ENCODE measurements around the gene FOXO3.

- no peak for TF ChIP-seq CTCF (IDR thresholded peaks at IDR 0.05; ENCODE audit: control extremely low read depth in 1 of 3, insufficient read depth in 1 of 3, low read depth in 1 of 3, low read length in 3 of 3)
- no peak for TF ChIP-seq POLR2A (IDR thresholded peaks at IDR 0.05; ENCODE audit: control extremely low read depth in 1 of 2, low read depth in 2 of 2, low read length in 2 of 2)
- no peak for TF ChIP-seq NRF1 (IDR thresholded peaks at IDR 0.05; ENCODE audit: low read depth, low read length)
- no peak for TF ChIP-seq YY1 (IDR thresholded peaks at IDR 0.05; ENCODE audit: low read depth, low read length)
- TF ChIP-seq, protein P1, sequence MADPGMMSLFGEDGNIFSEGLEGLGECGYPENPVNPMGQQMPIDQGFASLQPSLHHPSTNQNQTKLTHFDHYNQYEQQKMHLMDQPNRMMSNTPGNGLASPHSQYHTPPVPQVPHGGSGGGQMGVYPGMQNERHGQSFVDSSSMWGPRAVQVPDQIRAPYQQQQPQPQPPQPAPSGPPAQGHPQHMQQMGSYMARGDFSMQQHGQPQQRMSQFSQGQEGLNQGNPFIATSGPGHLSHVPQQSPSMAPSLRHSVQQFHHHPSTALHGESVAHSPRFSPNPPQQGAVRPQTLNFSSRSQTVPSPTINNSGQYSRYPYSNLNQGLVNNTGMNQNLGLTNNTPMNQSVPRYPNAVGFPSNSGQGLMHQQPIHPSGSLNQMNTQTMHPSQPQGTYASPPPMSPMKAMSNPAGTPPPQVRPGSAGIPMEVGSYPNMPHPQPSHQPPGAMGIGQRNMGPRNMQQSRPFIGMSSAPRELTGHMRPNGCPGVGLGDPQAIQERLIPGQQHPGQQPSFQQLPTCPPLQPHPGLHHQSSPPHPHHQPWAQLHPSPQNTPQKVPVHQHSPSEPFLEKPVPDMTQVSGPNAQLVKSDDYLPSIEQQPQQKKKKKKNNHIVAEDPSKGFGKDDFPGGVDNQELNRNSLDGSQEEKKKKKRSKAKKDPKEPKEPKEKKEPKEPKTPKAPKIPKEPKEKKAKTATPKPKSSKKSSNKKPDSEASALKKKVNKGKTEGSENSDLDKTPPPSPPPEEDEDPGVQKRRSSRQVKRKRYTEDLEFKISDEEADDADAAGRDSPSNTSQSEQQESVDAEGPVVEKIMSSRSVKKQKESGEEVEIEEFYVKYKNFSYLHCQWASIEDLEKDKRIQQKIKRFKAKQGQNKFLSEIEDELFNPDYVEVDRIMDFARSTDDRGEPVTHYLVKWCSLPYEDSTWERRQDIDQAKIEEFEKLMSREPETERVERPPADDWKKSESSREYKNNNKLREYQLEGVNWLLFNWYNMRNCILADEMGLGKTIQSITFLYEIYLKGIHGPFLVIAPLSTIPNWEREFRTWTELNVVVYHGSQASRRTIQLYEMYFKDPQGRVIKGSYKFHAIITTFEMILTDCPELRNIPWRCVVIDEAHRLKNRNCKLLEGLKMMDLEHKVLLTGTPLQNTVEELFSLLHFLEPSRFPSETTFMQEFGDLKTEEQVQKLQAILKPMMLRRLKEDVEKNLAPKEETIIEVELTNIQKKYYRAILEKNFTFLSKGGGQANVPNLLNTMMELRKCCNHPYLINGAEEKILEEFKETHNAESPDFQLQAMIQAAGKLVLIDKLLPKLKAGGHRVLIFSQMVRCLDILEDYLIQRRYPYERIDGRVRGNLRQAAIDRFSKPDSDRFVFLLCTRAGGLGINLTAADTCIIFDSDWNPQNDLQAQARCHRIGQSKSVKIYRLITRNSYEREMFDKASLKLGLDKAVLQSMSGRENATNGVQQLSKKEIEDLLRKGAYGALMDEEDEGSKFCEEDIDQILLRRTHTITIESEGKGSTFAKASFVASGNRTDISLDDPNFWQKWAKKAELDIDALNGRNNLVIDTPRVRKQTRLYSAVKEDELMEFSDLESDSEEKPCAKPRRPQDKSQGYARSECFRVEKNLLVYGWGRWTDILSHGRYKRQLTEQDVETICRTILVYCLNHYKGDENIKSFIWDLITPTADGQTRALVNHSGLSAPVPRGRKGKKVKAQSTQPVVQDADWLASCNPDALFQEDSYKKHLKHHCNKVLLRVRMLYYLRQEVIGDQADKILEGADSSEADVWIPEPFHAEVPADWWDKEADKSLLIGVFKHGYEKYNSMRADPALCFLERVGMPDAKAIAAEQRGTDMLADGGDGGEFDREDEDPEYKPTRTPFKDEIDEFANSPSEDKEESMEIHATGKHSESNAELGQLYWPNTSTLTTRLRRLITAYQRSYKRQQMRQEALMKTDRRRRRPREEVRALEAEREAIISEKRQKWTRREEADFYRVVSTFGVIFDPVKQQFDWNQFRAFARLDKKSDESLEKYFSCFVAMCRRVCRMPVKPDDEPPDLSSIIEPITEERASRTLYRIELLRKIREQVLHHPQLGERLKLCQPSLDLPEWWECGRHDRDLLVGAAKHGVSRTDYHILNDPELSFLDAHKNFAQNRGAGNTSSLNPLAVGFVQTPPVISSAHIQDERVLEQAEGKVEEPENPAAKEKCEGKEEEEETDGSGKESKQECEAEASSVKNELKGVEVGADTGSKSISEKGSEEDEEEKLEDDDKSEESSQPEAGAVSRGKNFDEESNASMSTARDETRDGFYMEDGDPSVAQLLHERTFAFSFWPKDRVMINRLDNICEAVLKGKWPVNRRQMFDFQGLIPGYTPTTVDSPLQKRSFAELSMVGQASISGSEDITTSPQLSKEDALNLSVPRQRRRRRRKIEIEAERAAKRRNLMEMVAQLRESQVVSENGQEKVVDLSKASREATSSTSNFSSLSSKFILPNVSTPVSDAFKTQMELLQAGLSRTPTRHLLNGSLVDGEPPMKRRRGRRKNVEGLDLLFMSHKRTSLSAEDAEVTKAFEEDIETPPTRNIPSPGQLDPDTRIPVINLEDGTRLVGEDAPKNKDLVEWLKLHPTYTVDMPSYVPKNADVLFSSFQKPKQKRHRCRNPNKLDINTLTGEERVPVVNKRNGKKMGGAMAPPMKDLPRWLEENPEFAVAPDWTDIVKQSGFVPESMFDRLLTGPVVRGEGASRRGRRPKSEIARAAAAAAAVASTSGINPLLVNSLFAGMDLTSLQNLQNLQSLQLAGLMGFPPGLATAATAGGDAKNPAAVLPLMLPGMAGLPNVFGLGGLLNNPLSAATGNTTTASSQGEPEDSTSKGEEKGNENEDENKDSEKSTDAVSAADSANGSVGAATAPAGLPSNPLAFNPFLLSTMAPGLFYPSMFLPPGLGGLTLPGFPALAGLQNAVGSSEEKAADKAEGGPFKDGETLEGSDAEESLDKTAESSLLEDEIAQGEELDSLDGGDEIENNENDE (IDR thresholded peaks at IDR 0.05; ENCODE audit: insufficient replicate concordance, low read length): no peak
- no peak for TF ChIP-seq CEBPB (IDR thresholded peaks at IDR 0.05; ENCODE audit: low read depth, low read length)
- TF ChIP-seq RAD21 (IDR thresholded peaks at IDR 0.05 in 1 of 2, conservative IDR thresholded peaks at IDR 0.05 in 1 of 2; ENCODE audit: low read depth in 2 of 2, low read length in 2 of 2): no peak
- no peak for TF ChIP-seq CHD1 (IDR thresholded peaks at IDR 0.05; ENCODE audit: low read depth, low read length)
Observed at GRCh38 chr6:108653949-108654348, 93.2 kb downstream of the FOXO3 start.
